HG02943 (cell line): Measurements from ENCODE around the gene RAE1.

ENCODE experiments used
- ATAC-seq: cut with Tn5 transposase; IDR thresholded peaks from one replicate; pipeline ENCODE4 v1.9.1; 2021; ENCODE audit warnings: mild to moderate bottlenecking, low read depth, moderate library complexity; ENCODE audit not compliant: unreplicated experiment

Gene RAE1

GRCh38 chr20:57369596-57369995, 18.5 kb downstream of the RAE1 start:
- ATAC-seq: no peak

- ATAC-seq: no peak
These were observed 19.3 kb downstream of the RAE1 start for GRCh38 chr20:57370316-57370715.

GRCh38 chr20:57371363-57371762, 20.3 kb downstream of the RAE1 start:
- ATAC-seq: no peak

- no peak for ATAC-seq
These were observed 21.1 kb downstream of the RAE1 start for GRCh38 chr20:57372157-57372556.

GRCh38 chr20:57372581-57373350, 21.7 kb downstream of the RAE1 start:
- no peak for ATAC-seq

GRCh38 chr20:57374343-57374930, 23.4 kb downstream of the RAE1 start:
- ATAC-seq: no peak

GRCh38 chr20:57374931-57375651, 24.0 kb downstream of the RAE1 start:
- ATAC-seq: no peak

GRCh38 chr20:57375652-57376230, 24.7 kb downstream of the RAE1 start:
- ATAC-seq: no peak

GRCh38 chr20:57377350-57377749, 26.3 kb downstream of the RAE1 start:
- no peak for ATAC-seq

- ATAC-seq: no peak
These were observed 27.1 kb downstream of the RAE1 start for GRCh38 chr20:57378107-57378506.

GRCh38 chr20:57378646-57379262, 27.7 kb downstream of the RAE1 start:
- no peak for ATAC-seq

GRCh38 chr20:57379263-57379647, 28.2 kb downstream of the RAE1 start:
- no peak for ATAC-seq

GRCh38 chr20:57380081-57380750, 29.2 kb downstream of the RAE1 start:
- ATAC-seq: no peak

GRCh38 chr20:57381596-57382503, 30.8 kb downstream of the RAE1 start:
- ATAC-seq: no peak

- no peak for ATAC-seq
These were observed 31.5 kb downstream of the RAE1 start for GRCh38 chr20:57382516-57382915.

- ATAC-seq: no peak
These were observed 32.6 kb downstream of the RAE1 start for GRCh38 chr20:57383447-57384347.

- ATAC-seq: no peak
These were observed 33.4 kb downstream of the RAE1 start for GRCh38 chr20:57384486-57384885.
